ENCODE data around the gene SUMO2.
"Not testable (repeated sequence)": the region's sequence is repeated elsewhere in the genome, so short reads cannot be mapped to it uniquely, and the experiment has no call there.

The SUMO2 gene

GRCh38 chr17:75182569-75183436 lies at the start of gene SUMO2:
TSS of gene SUMO2 (minus strand) at chr17:75182959. CDS start at chr17:75182834, 125 bp downstream.
- DNase-seq, result peak; percentile 99

GRCh38 chr17:75231741-75232464 lies 49.1 kb upstream of the SUMO2 start:
- DNase-seq, result no peak

- no peak for DNase-seq
Observed at GRCh38 chr17:75231071-75231470, 48.3 kb upstream of the SUMO2 start.

GRCh38 chr17:75228847-75229246 lies 46.1 kb upstream of the SUMO2 start:
- no peak for DNase-seq

GRCh38 chr17:75228305-75228704 lies 45.5 kb upstream of the SUMO2 start:
- DNase-seq, result no peak

GRCh38 chr17:75227729-75228128 lies 45.0 kb upstream of the SUMO2 start:
- no peak for DNase-seq

GRCh38 chr17:75225016-75225415 lies 42.3 kb upstream of the SUMO2 start:
- DNase-seq, result no peak

- no peak for DNase-seq
Observed at GRCh38 chr17:75219815-75220214, 37.1 kb upstream of the SUMO2 start.

GRCh38 chr17:75218131-75218530 lies 35.4 kb upstream of the SUMO2 start:
- DNase-seq, result no peak

GRCh38 chr17:75209061-75209460 lies 26.3 kb upstream of the SUMO2 start:
- no peak for DNase-seq

GRCh38 chr17:75208161-75208560 lies 25.4 kb upstream of the SUMO2 start:
- DNase-seq, result no peak

GRCh38 chr17:75207760-75208159 lies 25.0 kb upstream of the SUMO2 start:
- no peak for DNase-seq

GRCh38 chr17:75207050-75207407 lies 24.3 kb upstream of the SUMO2 start:
- DNase-seq, result not testable (repeated sequence)

- DNase-seq, result no peak
Observed at GRCh38 chr17:75205793-75206163, 23.0 kb upstream of the SUMO2 start.

- peak; percentile 98 for DNase-seq
Observed at GRCh38 chr17:75205037-75205792, 22.5 kb upstream of the SUMO2 start, which contains the start of gene NUP85. TSS of gene NUP85 (plus strand) at chr17:75205679. CDS start at chr17:75205762, 83 bp downstream.

GRCh38 chr17:75199886-75200618 lies 17.3 kb upstream of the SUMO2 start:
- no peak for DNase-seq

- DNase-seq, result no peak
Observed at GRCh38 chr17:75194879-75195278, 12.1 kb upstream of the SUMO2 start.

- DNase-seq, result no peak
Observed at GRCh38 chr17:75191584-75191983, 8.8 kb upstream of the SUMO2 start.

GRCh38 chr17:75188614-75189013 lies 5.9 kb upstream of the SUMO2 start:
- DNase-seq, result no peak

GRCh38 chr17:75183999-75184884 lies 1.5 kb upstream of the SUMO2 start:
- DNase-seq, result no peak

GRCh38 chr17:75182319-75182568 lies 515 bp downstream of the SUMO2 start:
- DNase-seq, result no peak

Measured in NCI-H774 (cell line).